CD4-positive, alpha-beta T cell (primary cell): ENCODE measurements around the gene GNL3L. TPM values are rescaled to one million over a fixed set of nuclear protein-coding genes. Genes with fewer than 3 reads are reported as not detected.

ENCODE experiments used
- ATAC-seq: fragments of 200-7000 bp; cut with Tn5 transposase; one replicate; pipeline ENCODE4 v1.10.0; 2022; ENCODE audit warnings: mild to moderate bottlenecking; ENCODE audit not compliant: poor library complexity
- CTCF ChIA-PET: fragments of 350-600 bp; sonication (Branson Sonifier 250); formaldehyde crosslinking; loops from one replicate; lab custom pipeline; 2021; ENCODE audit warnings: antibody characterized with exemption, inconsistent platforms; lab: Charles Lee
- POLR2A ChIA-PET: fragments of 350-600 bp; sonication (Branson Sonifier 250); formaldehyde crosslinking; loops from one replicate; lab custom pipeline; 2021; ENCODE audit warnings: antibody characterized with exemption, inconsistent platforms; lab: Charles Lee
- DNase-seq, 14 experiments: peaks; one replicate each; pipeline ENCODE4 v3.0.0-alpha.2; 2013 to 2020; ENCODE audit warnings: mixed read lengths in 2 of 14
- H3K27ac ChIP-seq, 2 donors: one replicate each; pipeline versions ENCODE4 v1.5.1 to v1.7.0; 2013; ENCODE audit warnings: low read length in 2 of 2, low read depth in 1 of 2, mild to moderate bottlenecking in 1 of 2
- H3K27me3 ChIP-seq, 2 experiments: 1 replicate in 1 of 2; 2 replicates in 1 of 2; pipeline versions ENCODE4 v1.6.1 to v1.7.0; 2013; ENCODE audit warnings: low read length in 2 of 2, control low read depth in 1 of 2, mild to moderate bottlenecking in 1 of 2, moderate library complexity in 1 of 2; ENCODE audit not compliant: insufficient read depth in 2 of 2, control insufficient read depth in 1 of 2
- H3K36me3 ChIP-seq: one replicate; pipeline ENCODE4 v1.6.1; 2013; ENCODE audit warnings: low read length, control low read depth; ENCODE audit not compliant: insufficient read depth
- H3K4me1 ChIP-seq: one replicate; pipeline ENCODE4 v1.6.1; 2013; ENCODE audit warnings: low read length, control low read depth; ENCODE audit not compliant: insufficient read depth
- H3K4me3 ChIP-seq: one replicate; pipeline ENCODE4 v1.5.1; 2013; ENCODE audit warnings: mild to moderate bottlenecking, low read length, moderate library complexity
- H3K9me3 ChIP-seq, 2 experiments: 1 replicate in 1 of 2; 2 replicates in 1 of 2; pipeline versions ENCODE4 v1.6.1 to v1.7.0; 2013; ENCODE audit warnings: low read length in 2 of 2, mild to moderate bottlenecking in 2 of 2, control low read depth in 1 of 2, moderate library complexity in 1 of 2; ENCODE audit not compliant: control insufficient read depth in 1 of 2, insufficient read depth in 1 of 2
- H3K27ac Mint-ChIP-seq: one replicate; pipeline ENCODE4 v1.8.0; 2020; ENCODE audit warnings: mixed read lengths
- H3K27me3 Mint-ChIP-seq: one replicate; pipeline ENCODE4 v1.8.0; 2021; ENCODE audit warnings: mixed read lengths
- H3K36me3 Mint-ChIP-seq: one replicate; pipeline ENCODE4 v1.8.0; 2021; ENCODE audit warnings: low read depth, mixed read lengths
- H3K4me1 Mint-ChIP-seq: one replicate; pipeline ENCODE4 v1.8.0; 2021; ENCODE audit warnings: low read depth, mixed read lengths
- H3K4me3 Mint-ChIP-seq: one replicate; pipeline ENCODE4 v1.8.0; 2020; ENCODE audit warnings: mild to moderate bottlenecking, mixed read lengths
- H3K9me3 Mint-ChIP-seq: one replicate; pipeline ENCODE4 v1.8.0; 2020; ENCODE audit warnings: mixed read lengths
- intact Hi-C, 2 experiments: fragments of 100-400 bp; cut with DNase I in 1 of 2; cut with micrococcal nuclease in 1 of 2; formaldehyde crosslinking; loops; one replicate each; pipeline versions ENCODE4 v1.15.1 to v1.9.0; 2023 to 2025; cut with DNase I, micrococcal nuclease
- total RNA-seq, 174 experiments: library from RNA in 2 of 174; stranded (reverse) in 2 of 174; gene quantifications; one replicate each; pipeline ENCODE4 v1.2.3 and lab custom pipeline; 2021 to 2026
- TF ChIP-seq, protein P1 (sequence below): fragments of 200-600 bp; IDR thresholded peaks from one replicate; pipeline ENCODE4 v1.8.0; 2022; ENCODE audit warnings: antibody characterized with exemption, mild to moderate bottlenecking

Gene GNL3L
- total RNA-seq, 2 experiments from 2014 or later = 21.5 to 22.8 TPM

DNA sequence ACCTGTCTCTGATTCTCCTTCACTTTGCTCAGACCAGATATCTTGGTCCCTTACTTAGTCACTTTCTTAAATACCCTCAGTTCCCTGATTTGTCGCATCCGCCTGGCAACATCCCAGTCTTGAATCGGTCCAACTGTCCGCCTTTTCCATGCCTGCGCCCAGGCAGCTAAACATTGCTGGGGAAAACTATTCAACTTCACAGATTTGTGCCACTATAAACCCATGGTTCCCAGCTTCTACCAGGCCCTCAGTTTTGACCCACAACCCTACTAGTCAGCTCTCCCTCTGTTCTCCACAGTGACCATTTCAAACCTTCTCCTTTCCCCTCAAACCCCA lies 33.5 kb upstream of the GNL3L start:
- Histone ChIP-seq H3K27ac (no peak overlapping the region), H3K36me3 (no peaks in the 10 kb centered on the region), H3K4me3 (peak overlapping the region; percentile 49), H3K27me3 (peaks cover 0 to 2% of the 10 kb centered on the region in 2 experiments), H3K9me3 (no peaks in the 10 kb centered on the region), H3K4me1 (peaks cover 7% of the 10 kb centered on the region)
- no peaks in the 10 kb centered on the region for H3K36me3 Mint-ChIP-seq
- DNase-seq (no peak), ATAC-seq (no peak)
- no peaks in the 10 kb centered on the region for H3K4me1 Mint-ChIP-seq
- peak overlapping the region; percentile 80 for H3K4me3 Mint-ChIP-seq
- intact Hi-C loops = no loop called here
- CTCF ChIA-PET = no interaction called here
- TF ChIP-seq, protein P1, sequence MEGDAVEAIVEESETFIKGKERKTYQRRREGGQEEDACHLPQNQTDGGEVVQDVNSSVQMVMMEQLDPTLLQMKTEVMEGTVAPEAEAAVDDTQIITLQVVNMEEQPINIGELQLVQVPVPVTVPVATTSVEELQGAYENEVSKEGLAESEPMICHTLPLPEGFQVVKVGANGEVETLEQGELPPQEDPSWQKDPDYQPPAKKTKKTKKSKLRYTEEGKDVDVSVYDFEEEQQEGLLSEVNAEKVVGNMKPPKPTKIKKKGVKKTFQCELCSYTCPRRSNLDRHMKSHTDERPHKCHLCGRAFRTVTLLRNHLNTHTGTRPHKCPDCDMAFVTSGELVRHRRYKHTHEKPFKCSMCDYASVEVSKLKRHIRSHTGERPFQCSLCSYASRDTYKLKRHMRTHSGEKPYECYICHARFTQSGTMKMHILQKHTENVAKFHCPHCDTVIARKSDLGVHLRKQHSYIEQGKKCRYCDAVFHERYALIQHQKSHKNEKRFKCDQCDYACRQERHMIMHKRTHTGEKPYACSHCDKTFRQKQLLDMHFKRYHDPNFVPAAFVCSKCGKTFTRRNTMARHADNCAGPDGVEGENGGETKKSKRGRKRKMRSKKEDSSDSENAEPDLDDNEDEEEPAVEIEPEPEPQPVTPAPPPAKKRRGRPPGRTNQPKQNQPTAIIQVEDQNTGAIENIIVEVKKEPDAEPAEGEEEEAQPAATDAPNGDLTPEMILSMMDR = no peak
- POLR2A ChIA-PET = interaction anchor here (0.6 kb wide), 1 partner anchor 25 kb away, joined by 3 read pairs; no protein-coding TSS in a partner anchor
- no peaks in the 10 kb centered on the region for H3K9me3 Mint-ChIP-seq
- H3K27ac Mint-ChIP-seq = no peak overlapping the region
- peaks cover 28% of the 10 kb centered on the region for H3K27me3 Mint-ChIP-seq

- TF ChIP-seq, protein P1 = no peak
- H3K4me3 ChIP-seq = no peak overlapping the region
- H3K27me3 ChIP-seq = peaks cover 0 to 2% of the 10 kb centered on the region in 2 experiments
- Mint-ChIP-seq H3K27ac (no peak overlapping the region), H3K9me3 (no peaks in the 10 kb centered on the region), H3K36me3 (no peaks in the 10 kb centered on the region), H3K27me3 (peaks cover 28% of the 10 kb centered on the region), H3K4me1 (no peaks in the 10 kb centered on the region), H3K4me3 (peak overlapping the region; percentile 80)
- POLR2A ChIA-PET = interaction anchor here (0.6 kb wide), 1 partner anchor 25 kb away, joined by 3 read pairs; no protein-coding TSS in a partner anchor
- CTCF ChIA-PET = no interaction called here
- H3K27ac ChIP-seq = no peak overlapping the region
- no peak for ATAC-seq
- no peak for DNase-seq
- intact Hi-C loops = no loop called here
- no peaks in the 10 kb centered on the region for H3K36me3 ChIP-seq
- peaks cover 7% of the 10 kb centered on the region for H3K4me1 ChIP-seq
- no peaks in the 10 kb centered on the region for H3K9me3 ChIP-seq
Measured at GRCh38 chrX:54496936-54497335, 33.1 kb upstream of the GNL3L start.

- Mint-ChIP-seq H3K4me3 (no peak overlapping the region), H3K27me3 (peaks cover 5% of the 10 kb centered on the region), H3K4me1 (no peaks in the 10 kb centered on the region), H3K9me3 (no peaks in the 10 kb centered on the region), H3K27ac (no peak overlapping the region), H3K36me3 (no peaks in the 10 kb centered on the region)
- Histone ChIP-seq H3K4me3 (no peak overlapping the region), H3K27ac (no peak overlapping the region), H3K36me3 (no peaks in the 10 kb centered on the region), H3K4me1 (no peaks in the 10 kb centered on the region), H3K27me3 (no peaks in the 10 kb centered on the region), H3K9me3 (no peaks in the 10 kb centered on the region)
- TF ChIP-seq, protein P1 = no peak
- ChIA-PET CTCF (no interaction called here), POLR2A (no interaction called here)
- ATAC-seq (no peak), DNase-seq (no peak)
- intact Hi-C loops = no loop called here
Measured at GRCh38 chrX:54509400-54509799, 20.6 kb upstream of the GNL3L start.
